AG04450 (cell line): ENCODE data around the gene MARK4. TPM values are rescaled to one million over a fixed set of nuclear protein-coding genes. Genes with fewer than 3 reads are reported as not detected.

Experiments used
- CTCF ChIA-PET: fragments of 300-600, 350-600 bp; formaldehyde crosslinking; extraction: SDS; loops from one replicate; lab custom pipeline; 2022; ENCODE audit warnings: antibody characterized with exemption, inconsistent platforms; lab: Charles Lee
- POLR2A ChIA-PET: fragments of 350-600 bp; formaldehyde crosslinking; extraction: SDS; loops from one replicate; lab custom pipeline; 2021; ENCODE audit warnings: antibody characterized with exemption, inconsistent platforms; lab: Yijun Ruan, JAX
- DNase-seq: peaks from one replicate; pipeline ENCODE4 v3.0.0-alpha.2; 2011; ENCODE audit warnings: low read depth, low spot score
- H3K27ac ChIP-seq: one replicate; pipeline ENCODE4 v1.5.1; 2012; ENCODE audit warnings: low read depth, low read length, control low read depth
- H3K27me3 ChIP-seq: one replicate; pipeline ENCODE4 v1.6.0; 2012; ENCODE audit warnings: low read length; ENCODE audit not compliant: control insufficient read depth, insufficient read depth
- H3K4me3 ChIP-seq: 2 replicates; pipeline ENCODE4 v1.5.1; 2011; ENCODE audit warnings: mild to moderate bottlenecking, low read depth, low read length, control low read depth
- H3K9me3 ChIP-seq: 2 replicates; pipeline ENCODE4 v1.5.1; 2012; ENCODE audit warnings: low read length; ENCODE audit not compliant: control insufficient read depth, insufficient read depth
- CTCF ChIP-seq: IDR thresholded peaks from 2 replicates; pipeline ENCODE4 v1.5.1; 2011; ENCODE audit warnings: low read depth, low read length, control low read depth, inconsistent platforms
- polyA plus RNA-seq: library from polyadenylated mRNA; depleted of rRNA; stranded (reverse); fragments of >200 nt; gene quantifications from 2 replicates; pipeline ENCODE4 v1.2.3, GENCODE V29; 2011

MARK4 gene
- polyA plus RNA-seq, 1 experiment: 12.6 TPM

DNA sequence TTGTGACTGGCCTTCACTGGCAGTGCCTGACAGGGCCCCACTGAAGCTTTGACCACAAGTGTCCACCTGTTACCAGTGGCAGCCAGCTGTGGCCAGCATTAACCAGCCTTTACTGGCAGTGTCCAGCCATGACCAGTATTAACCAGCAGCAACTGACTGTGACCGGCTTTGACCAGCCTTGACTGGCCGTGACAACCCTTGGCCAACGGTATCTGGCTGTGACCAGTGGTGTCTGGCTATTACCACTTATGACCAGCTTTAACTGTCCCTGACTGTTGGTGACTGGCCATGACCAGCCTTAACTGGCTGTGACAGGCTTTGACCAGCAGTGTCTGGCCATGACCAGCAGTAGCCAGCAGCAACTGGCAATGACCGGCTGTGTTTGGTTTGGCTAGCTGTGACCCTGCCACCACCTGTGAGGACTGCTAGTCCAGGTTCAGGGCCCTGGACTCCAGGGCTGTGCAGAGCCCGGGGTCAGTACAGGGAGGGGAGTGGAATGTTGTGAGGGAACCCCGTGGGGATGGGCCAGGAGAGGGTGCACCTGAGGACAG, 39.4 kb downstream of the MARK4 start:
- TF ChIP-seq CTCF: no peak
- Histone ChIP-seq H3K27ac (no peak overlapping the region), H3K4me3 (no peak overlapping the region), H3K9me3 (peaks cover 13% of the 10 kb centered on the region), H3K27me3 (no peaks in the 10 kb centered on the region)
- ChIA-PET POLR2A (no interaction called here), CTCF (no interaction called here)
- DNase-seq: no peak

DNA sequence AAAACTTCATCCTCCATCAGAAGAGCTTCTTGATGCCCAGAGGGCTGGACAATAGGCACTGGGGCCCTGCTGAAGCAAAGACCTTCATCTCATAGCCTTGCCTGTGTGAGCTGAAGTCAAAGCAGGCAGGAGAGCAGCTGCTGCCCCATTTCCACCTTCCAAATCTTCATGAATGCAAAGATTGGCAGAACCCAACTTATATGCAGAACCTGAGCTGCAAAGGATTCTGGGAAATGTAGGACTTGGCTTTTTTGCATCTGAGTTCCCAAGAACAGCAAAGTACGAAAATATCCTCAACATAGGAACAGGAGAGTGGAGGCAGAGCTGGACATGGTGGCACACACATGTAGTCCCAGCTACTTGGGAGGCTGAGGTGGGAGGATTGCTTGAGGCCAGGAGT, 40.8 kb downstream of the MARK4 start:
- ChIA-PET POLR2A (interaction anchor here (0.7 kb wide), 1 partner anchor 113 kb away, joined by 3 read pairs; the partner anchor contains the start of gene BLOC1S3), CTCF (no interaction called here)
- TF ChIP-seq CTCF: no peak
- H3K27ac ChIP-seq: no peak overlapping the region
- peaks cover 13% of the 10 kb centered on the region for H3K9me3 ChIP-seq
- no peak overlapping the region for H3K4me3 ChIP-seq
- no peak for DNase-seq
- H3K27me3 ChIP-seq: no peaks in the 10 kb centered on the region

GRCh38 chr19:45293682-45294081, 42.6 kb downstream of the MARK4 start:
- H3K4me3 ChIP-seq: no peak overlapping the region
- no peak for DNase-seq
- no peaks in the 10 kb centered on the region for H3K27me3 ChIP-seq
- ChIA-PET CTCF (no interaction called here), POLR2A (no interaction called here)
- H3K9me3 ChIP-seq: peaks cover 13% of the 10 kb centered on the region
- no peak overlapping the region for H3K27ac ChIP-seq
- TF ChIP-seq CTCF: no peak

DNA sequence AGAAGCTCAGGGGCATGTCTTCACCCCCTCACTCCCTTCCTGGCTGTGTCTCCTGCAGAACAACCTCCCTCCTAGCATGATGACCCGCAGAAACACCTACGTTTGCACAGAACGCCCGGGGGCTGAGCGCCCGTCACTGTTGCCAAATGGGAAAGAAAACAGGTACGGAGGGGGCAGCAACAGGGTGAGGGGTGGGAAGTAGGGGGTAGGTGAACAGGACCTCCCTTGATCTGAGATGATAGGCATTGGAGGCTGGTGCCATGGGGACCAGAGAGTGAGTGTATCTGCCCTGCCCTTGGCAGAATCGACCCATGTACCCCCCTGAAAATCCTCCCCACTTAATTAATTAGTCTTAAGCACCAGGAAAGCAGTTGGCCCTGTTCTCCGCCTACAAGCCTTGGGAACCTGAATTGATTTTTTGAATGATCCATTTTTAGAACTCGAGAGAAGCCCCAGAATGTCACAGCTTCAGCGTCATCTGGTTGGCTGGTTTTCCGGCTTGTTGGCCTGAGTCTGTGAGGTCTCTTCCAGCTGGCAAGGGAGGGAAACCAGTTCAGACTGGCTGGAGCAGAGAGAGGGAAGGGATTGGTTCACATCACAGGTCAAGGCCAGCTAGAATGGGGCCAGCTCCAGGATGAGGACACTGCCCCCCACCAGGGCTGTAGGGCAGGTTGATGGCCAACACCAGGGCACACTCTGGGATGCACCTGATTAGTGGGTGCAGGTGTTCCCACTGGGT, 43.4 kb downstream of the MARK4 start:
- ChIA-PET CTCF (no interaction called here), POLR2A (no interaction called here)
- no peak for TF ChIP-seq CTCF
- Histone ChIP-seq H3K27me3 (no peaks in the 10 kb centered on the region), H3K27ac (no peak overlapping the region), H3K4me3 (no peak overlapping the region), H3K9me3 (peaks cover 13% of the 10 kb centered on the region)
- no peak for DNase-seq

DNA sequence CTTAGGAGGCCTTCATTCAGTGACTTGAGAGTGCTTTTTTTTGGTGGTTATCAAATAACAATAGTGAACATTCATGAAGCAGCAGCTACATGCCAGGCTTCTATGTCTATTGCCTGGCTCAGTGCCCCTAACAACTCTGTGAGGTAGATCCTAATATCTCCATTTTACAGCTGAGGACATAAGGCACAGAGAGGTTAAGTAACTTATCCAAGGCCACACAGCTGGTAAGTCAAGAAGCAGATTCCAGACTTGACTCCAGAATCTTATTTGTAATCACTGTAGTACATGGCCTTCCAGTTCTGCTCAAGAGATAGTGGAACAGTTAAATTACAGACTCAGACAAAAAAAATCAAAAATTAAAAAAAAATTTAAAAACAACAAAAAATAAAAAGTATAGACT, 44.8 kb downstream of the MARK4 start:
- DNase-seq: no peak
- H3K27me3 ChIP-seq: no peaks in the 10 kb centered on the region
- no peak overlapping the region for H3K4me3 ChIP-seq
- peaks cover 13% of the 10 kb centered on the region for H3K9me3 ChIP-seq
- ChIA-PET POLR2A (no interaction called here), CTCF (no interaction called here)
- TF ChIP-seq CTCF: no peak
- no peak overlapping the region for H3K27ac ChIP-seq
